GM20431 (cell line): ENCODE data around the gene AGAP5.
"Not testable (repeated sequence)": the region's sequence is repeated elsewhere in the genome, so short reads cannot be mapped to it uniquely, and the experiment has no call there.

ENCODE experiments used
- in situ Hi-C: fragments of 300-500 bp; cut with MseI, MboI; formaldehyde crosslinking; loops from one replicate; pipeline ENCODE4 v1.15.0; 2020; ENCODE audit warnings: low sequenced_read_pairs; ENCODE audit not compliant: unreplicated experiment

Gene AGAP5

GRCh38 chr10:73697675-73698159, at the start of gene AGAP5:
AGAP5 (minus strand) TSS chr10:73698109; CDS start chr10:73697755, 354 bp downstream.
- in situ Hi-C loops: not testable (repeated sequence)

- in situ Hi-C loops: no loop called here
These were observed 48.8 kb upstream of the AGAP5 start for GRCh38 chr10:73746721-73747120.

DNA sequence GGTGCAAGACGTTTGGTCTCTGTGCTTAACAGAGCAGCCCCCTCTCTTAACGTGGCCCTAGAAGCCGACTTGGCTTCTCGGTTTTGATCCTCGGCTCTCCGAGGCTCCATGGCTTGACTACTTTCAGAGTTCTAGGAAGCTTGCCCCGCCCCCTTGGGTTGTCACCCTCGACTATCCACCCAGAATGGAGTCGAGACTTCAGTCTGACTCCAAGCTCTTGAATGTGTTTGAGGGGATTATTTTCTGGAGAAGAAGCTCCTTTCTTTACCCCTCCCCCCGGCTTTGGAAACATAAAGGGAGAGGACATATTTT, 46.7 kb upstream of the AGAP5 start:
- in situ Hi-C loops: no loop called here

GRCh38 chr10:73743905-73744663, 46.2 kb upstream of the AGAP5 start, which contains the start of gene SEC24C:
SEC24C (plus strand) TSS chr10:73744372; CDS start chr10:73746833, 2,461 bp downstream.
- in situ Hi-C loops: no loop called here

GRCh38 chr10:73743327-73743904, 45.5 kb upstream of the AGAP5 start:
- in situ Hi-C loops: no loop called here

DNA sequence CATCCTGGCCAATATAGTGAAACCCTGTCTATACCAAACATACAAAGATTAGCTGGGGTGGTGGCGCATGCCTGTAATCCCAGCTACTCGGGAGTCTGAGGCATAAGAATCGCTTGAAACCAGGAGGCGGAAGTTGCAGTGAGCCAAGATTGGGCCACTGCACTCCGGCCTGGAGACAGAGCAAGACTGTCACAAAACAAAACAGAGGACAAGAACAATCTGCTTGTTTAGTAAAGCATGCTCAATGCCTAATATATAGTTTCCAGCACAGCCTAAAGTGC, 44.5 kb upstream of the AGAP5 start:
- in situ Hi-C loops: no loop called here

DNA sequence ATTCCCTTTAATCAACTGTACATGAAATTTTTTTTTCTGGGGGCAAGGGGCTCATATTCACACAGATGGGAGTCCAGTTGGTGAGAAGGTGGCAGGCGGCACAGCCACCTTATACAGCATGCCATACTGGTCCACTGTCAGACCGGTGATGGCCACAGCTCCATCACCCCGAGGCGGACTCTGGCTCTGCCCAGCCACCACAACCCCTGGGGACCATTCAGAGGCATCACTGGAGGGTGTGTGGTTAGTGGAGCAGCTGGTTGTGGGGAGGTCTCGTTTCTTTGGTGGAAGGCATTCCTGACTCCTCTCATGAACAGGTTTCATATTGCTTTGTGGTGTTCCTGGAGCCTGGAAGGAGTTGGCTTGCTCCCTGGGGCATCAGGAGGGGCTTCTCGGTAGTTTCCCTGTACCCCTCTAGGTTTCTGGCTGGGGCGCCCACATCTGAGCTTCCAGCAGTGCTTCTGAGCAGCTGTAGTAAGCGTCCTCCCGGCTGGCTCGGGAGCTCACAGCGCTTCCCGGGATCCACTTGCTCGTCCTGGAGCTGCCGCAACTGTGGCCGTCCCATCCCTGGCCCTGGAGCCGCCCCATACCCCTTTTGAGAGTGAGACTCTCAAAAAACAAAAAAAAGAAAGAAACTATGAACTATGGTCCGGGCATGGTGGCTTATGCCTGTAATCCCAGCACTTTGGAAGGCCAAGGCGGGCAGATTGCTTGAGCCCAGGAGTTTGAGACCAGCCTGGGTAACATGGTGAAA, 42.8 kb upstream of the AGAP5 start:
- in situ Hi-C loops: not testable (repeated sequence)

DNA sequence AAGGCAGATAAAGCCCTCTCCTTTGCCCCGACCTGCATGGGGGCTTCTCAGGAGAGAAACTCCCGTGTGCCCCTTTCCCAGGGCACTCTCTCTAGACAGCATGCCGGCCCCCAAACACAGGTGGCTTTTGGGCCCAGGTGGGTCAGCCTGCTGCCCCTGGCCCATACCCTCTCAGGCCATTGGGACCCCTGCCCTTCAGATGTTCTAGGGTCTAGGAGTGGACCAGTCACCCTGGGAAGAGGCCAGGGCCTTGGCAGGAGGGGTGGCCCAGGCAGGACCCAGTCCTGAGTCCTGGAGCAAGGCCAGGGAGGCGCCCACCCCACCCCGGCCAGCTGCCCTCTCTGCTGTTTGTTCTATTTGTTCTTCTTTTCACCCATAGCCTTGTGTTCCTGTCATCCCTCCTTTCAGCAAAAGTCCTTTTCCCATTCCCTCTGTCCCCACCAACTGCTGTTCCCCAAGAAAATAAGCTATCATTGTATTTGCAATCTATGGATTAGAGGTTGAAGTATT, 36.9 kb upstream of the AGAP5 start:
- in situ Hi-C loops: no loop called here

GRCh38 chr10:73734028-73734720, 36.3 kb upstream of the AGAP5 start:
- in situ Hi-C loops: no loop called here

- in situ Hi-C loops: no loop called here
These were observed 35.2 kb upstream of the AGAP5 start for GRCh38 chr10:73732931-73733623.

GRCh38 chr10:73732426-73732825, 34.5 kb upstream of the AGAP5 start:
- in situ Hi-C loops: no loop called here

GRCh38 chr10:73731588-73732375, 33.9 kb upstream of the AGAP5 start:
- in situ Hi-C loops: no loop called here

GRCh38 chr10:73730153-73730906, 32.4 kb upstream of the AGAP5 start:
- in situ Hi-C loops: no loop called here

DNA sequence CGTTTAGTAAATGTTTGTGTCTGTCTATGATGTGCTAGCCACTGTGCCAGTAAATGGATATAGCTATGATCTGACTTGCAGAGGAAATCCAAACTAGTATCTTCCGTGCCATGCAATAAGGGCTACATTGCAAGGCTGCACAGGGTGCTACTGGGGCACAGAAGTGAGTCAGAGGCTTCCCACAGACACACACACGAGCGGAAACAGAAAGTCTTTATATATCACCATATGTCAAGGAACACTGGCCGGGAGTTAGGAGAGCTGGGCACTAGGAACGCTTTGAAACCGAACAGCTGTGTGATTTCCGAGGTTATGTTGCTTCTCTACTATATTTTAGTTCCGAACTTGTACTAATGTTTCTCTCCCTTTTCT, 31.9 kb upstream of the AGAP5 start:
- in situ Hi-C loops: not testable (repeated sequence)

- in situ Hi-C loops: no loop called here
These were observed 25.6 kb upstream of the AGAP5 start for GRCh38 chr10:73723516-73723915.

GRCh38 chr10:73720561-73720960, 22.7 kb upstream of the AGAP5 start:
- in situ Hi-C loops: not testable (repeated sequence)

- in situ Hi-C loops: no loop called here
These were observed 19.6 kb upstream of the AGAP5 start for GRCh38 chr10:73717556-73717955.

- in situ Hi-C loops: no loop called here
These were observed 18.3 kb upstream of the AGAP5 start for GRCh38 chr10:73716251-73716650.
